GM19468 (cell line): ENCODE results near the gene PIEZO1.

Source experiments
- ATAC-seq: cut with Tn5 transposase; IDR thresholded peaks from one replicate; pipeline ENCODE4 v1.9.1; 2021; ENCODE audit warnings: mild to moderate bottlenecking, moderate library complexity, moderate number of reproducible peaks; ENCODE audit not compliant: unreplicated experiment; ENCODE audit errors: extremely low read depth

The PIEZO1 gene

GRCh38 chr16:88770461-88771293 is 14.3 kb downstream of the PIEZO1 start:
- no peak for ATAC-seq

- no peak for ATAC-seq
Measured at GRCh38 chr16:88769617-88770460, 15.2 kb downstream of the PIEZO1 start.

GRCh38 chr16:88768071-88768783 is 16.8 kb downstream of the PIEZO1 start:
- ATAC-seq = no peak

DNA sequence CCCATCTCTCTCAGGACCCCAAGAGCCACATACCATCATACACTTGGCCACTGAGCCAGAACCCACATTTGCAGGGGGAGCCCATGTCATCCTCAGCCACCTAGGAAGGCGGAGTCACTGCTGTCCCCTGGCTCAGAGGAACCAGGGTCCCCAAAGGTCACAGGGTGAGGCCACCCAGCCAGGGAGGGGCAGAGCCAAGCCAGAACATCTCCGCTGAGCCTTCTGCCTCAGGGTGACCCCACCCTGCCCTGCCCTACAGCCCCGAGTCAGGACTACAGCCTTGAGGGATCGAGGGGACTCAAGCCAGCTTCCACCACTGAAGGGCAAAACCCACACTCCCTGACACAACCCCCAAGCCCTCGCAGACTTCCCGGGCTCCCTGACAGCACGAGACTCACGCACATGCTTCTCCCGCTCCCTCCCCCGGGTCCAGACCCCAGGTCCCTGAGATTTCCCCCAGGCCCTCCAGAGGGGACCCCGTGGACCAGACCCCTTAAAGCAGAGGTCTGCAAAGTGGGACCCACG is 17.4 kb downstream of the PIEZO1 start:
- ATAC-seq = no peak

DNA sequence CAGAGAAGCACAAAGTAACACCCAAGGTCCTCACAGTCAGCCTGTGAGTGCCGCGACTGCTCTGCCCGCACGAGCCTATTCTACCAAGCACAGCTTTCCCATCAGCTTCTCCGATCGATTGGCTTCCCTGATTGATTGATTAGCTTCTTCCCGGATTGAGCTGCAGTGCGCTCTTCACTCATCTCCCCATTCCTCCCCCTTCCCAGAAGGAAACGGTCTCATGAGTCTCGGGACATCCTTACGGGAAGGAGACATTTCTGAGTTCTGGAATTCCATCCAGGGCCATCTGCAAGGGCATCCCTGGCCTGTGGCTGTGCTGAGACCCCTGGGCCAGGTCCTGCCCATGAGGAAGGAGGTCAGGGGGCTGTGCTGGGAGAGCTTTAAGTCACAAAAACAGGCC is 18.0 kb downstream of the PIEZO1 start:
- ATAC-seq = no peak

- ATAC-seq = no peak
Measured at GRCh38 chr16:88764913-88765349, 20.1 kb downstream of the PIEZO1 start.

- no peak for ATAC-seq
Measured at GRCh38 chr16:88764080-88764479, 20.9 kb downstream of the PIEZO1 start.

DNA sequence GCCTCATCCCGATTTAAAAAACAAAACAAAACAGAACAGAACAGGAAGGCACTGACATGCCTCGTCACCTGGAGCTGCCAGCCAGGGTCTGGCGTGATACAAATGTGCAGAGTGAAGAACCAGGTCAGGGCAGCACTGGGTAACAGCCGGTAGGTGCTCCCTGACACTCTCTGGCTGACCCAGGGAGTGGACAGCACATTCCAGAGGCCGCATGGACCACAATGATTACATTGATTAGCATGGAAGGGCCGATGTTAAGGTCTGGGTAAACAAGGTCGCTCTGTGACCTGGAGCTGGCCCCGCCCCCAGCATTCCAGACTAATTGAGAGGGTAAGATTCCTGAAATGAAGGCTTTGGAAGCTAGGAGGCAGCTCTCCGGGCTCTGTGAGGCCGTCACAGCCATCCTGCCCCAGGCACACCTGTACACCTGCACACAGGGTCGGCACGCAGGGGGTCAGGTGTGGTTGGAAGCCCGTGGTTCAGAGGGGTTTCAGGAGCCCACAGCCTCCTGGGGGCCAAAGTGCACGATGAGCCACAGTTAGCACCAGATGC is 21.4 kb downstream of the PIEZO1 start:
- no peak for ATAC-seq

GRCh38 chr16:88762941-88763340 is 22.1 kb downstream of the PIEZO1 start:
- ATAC-seq = no peak

DNA sequence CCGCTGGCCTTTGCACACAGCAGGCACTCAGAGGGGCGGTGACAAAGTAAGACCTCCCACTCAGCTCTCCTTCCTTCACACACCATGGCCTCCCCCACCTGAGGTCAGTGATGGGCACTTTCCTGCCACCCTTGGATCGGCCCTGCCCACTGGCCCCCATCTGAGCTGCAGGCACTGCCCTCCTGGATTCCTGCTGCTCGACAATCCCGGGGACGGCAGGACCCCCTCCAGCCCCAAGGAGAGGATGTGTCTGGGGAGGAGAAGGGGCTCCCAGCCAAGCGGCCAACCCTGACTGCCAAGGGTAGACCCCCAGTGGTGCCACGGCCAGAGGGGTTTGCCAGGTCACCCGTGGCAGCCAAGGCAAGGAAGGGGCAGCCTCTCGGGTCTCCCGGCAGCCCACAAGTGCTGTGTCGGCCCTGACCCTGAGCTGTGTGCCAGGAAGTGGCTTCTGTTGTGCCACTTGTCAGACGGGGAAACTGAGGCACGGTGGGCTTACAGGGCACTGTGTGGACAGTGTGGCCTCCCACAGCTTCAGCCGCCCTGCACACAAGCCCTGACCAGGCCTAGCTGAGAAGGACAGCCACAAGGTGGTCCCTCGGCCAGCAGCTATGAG is 22.7 kb downstream of the PIEZO1 start:
- no peak for ATAC-seq

- no peak for ATAC-seq
Measured at GRCh38 chr16:88761830-88762229, 23.2 kb downstream of the PIEZO1 start.

DNA sequence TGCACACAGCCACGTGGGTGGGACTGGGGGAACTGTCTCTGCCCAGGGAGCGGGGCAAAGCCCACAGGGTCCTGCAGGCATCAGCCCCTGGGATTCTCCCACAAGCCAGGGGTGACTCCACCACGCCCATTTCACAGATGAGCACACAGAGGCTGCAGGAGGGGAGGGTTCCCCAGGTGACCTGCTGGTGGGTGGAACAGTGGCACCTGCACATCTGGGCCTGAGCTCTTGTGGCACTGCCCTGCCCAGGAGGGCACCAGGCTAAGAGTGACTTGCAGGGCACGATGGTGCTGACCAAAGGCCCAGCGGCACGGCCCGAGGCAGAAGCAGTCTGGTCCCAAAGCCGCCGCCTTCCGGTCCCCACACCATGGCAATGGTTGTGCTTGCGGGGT is 23.9 kb downstream of the PIEZO1 start:
- ATAC-seq = no peak

DNA sequence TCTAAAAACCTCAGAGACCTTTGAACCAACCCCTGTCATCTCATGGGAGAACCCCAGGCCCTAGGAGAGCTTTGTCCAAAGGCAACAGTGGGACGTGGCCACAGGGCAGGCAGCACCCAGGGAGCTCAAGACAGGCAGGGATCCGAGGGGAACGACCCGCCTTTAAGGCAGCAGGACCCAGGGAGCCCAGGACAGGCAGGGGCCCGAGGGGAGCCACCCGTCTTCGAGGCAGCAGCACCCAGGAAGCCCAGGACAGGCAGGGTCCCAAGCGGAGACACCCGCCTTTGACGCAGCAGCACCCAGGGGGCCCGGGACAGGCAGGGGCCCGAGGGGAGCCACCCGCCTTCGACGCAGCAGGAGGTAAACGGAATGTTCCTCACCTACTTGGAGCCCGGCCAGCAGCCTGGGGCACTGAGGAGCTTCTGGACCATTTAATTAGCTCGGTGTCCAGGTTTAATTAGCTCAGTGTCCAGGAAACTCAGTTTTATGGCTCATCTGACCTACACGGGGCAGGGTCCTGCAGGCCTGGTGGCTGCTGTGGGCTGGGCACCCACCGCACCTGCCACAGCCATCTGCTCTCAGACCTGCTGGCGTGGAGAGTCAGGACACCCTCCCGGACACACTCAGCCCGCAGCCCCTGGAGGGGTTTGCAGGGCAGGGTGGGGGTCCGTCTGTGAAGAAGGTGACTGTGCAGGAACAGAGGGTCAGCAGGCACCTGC is 24.4 kb downstream of the PIEZO1 start:
- ATAC-seq = no peak

DNA sequence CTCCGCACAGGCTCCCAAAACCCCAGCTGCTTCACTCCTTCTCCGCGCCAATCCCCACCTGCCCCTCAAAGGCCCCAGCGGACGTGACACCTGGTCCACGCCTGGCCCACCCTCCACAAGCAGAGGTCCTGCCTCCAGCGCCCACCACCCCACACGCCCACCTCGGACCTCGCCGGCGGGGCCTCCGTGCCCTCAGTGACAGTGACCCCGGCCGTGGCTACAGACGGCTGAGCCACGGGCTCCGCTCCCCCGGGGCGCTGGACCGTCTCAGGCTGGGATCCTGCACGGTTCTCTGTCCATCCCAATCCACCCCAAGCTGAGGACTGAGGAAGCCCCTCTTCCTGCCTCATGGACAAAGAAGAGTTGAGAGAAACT is 25.1 kb downstream of the PIEZO1 start:
- no peak for ATAC-seq

DNA sequence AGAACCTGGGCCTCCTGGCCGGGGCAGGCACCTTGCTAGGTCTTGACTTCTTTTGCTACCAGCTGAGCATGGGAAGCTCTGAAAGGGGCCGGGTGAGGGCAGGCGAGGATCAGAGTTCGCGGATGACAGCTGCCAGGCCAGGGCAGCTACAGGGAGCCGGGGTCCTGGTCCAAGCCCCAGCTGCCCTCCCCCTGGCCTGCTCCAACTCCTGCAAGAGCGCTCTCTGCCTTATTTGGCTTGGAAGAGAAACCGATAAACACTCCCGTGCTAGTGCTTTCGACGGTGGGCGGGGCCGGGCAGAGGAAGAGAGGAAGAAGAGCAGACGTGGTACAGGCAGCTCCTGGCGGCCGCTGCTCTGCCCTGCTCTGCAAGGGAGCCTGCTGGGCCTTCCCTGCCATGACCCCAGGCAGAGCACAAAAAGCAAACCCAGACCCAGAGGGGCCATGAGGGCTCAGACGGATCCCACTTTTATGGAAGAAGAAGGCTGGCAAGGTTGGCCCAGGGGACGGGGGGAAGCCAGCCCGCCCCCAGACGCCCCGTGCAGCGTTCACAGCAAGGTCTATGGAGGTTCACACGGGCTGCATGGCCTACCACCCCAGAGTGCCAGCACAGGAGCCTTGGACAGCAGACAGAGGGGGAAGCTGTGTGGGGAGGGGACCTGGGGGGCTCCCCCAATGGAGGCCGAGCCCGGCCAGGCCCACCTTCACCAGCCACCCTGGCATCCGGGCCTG is 25.6 kb downstream of the PIEZO1 start:
- no peak for ATAC-seq

- ATAC-seq = no peak
Measured at GRCh38 chr16:88758944-88759244, 26.1 kb downstream of the PIEZO1 start.

GRCh38 chr16:88758227-88758943 is 26.6 kb downstream of the PIEZO1 start:
- ATAC-seq = no peak
